ENCODE measurements around the gene SUGCT. TPM values are rescaled to one million over a fixed set of nuclear protein-coding genes. Genes with fewer than 3 reads are reported as not detected.

The SUGCT gene
- total RNA-seq, 1 experiment from 2014 or later: 5.4 TPM

DNA sequence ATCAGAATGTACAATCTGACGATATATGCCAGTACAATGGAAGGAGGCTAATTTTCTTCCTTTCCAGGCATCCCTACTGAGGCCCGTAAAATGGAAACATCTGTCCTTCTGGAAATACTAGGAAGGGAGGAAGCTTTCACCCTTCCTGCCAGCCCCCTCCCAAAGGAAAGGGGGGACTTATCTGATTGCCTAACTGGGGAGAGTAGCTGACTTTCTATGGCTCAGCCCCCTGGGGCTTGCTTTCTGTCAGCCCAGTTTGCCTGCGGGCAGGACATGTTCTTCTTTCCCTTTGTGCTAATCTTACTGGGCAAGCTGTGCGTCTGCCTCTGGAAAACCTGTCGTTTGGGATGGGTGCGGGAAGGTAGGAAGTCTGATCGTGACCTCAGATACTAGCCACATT, 508.9 kb downstream of the SUGCT start:
- TF ChIP-seq, protein P1, sequence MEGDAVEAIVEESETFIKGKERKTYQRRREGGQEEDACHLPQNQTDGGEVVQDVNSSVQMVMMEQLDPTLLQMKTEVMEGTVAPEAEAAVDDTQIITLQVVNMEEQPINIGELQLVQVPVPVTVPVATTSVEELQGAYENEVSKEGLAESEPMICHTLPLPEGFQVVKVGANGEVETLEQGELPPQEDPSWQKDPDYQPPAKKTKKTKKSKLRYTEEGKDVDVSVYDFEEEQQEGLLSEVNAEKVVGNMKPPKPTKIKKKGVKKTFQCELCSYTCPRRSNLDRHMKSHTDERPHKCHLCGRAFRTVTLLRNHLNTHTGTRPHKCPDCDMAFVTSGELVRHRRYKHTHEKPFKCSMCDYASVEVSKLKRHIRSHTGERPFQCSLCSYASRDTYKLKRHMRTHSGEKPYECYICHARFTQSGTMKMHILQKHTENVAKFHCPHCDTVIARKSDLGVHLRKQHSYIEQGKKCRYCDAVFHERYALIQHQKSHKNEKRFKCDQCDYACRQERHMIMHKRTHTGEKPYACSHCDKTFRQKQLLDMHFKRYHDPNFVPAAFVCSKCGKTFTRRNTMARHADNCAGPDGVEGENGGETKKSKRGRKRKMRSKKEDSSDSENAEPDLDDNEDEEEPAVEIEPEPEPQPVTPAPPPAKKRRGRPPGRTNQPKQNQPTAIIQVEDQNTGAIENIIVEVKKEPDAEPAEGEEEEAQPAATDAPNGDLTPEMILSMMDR (conservative IDR thresholded peaks at IDR 0.05): no peak
- H2AK5ac ChIP-seq (ENCODE audit: insufficient read length, low read length): no peak overlapping the region
- DNase-seq: no peak
- no peak overlapping the region for H3K14ac ChIP-seq (ENCODE audit: insufficient read depth, low read length)
- H3K79me2 ChIP-seq (ENCODE audit: insufficient read depth, low read length): no peaks in the 10 kb centered on the region
- H4K8ac ChIP-seq (replicated peaks; ENCODE audit: insufficient read length, low read depth, low read length): no peak overlapping the region
- no peak overlapping the region for H2BK12ac ChIP-seq (ENCODE audit: insufficient read length, low read depth, low read length)
- no peak overlapping the region for H2BK120ac ChIP-seq (ENCODE audit: low read depth, low read length, poor library complexity, severe bottlenecking)
- no peak overlapping the region; a peak in 1 of 7 replicates for H3K27ac Mint-ChIP-seq
- WGBS (ENCODE audit: extremely low coverage, insufficient read length, low lambda C conversion rate): no CpG with 5 or more reads among the region's 7 CpGs
- no peak overlapping the region for H3K4me3 Mint-ChIP-seq
- no peaks in the 10 kb centered on the region for H3K4me1 ChIP-seq (ENCODE audit: insufficient read depth, low read length)
- no peak overlapping the region for H3K9ac ChIP-seq (ENCODE audit: extremely low read depth, insufficient read length, low read length)
- H3K18ac ChIP-seq (ENCODE audit: insufficient read length, low read depth, low read length): no peak overlapping the region
- H3K4me2 ChIP-seq (ENCODE audit: insufficient read depth, insufficient read length, low read length): no peak overlapping the region
- H3K27ac ChIP-seq (ENCODE audit: insufficient read length, low read depth, low read length): no peak overlapping the region
- H4K91ac ChIP-seq (ENCODE audit: insufficient read length, low read depth, low read length): no peak overlapping the region
- H2BK5ac ChIP-seq (ENCODE audit: insufficient read length, low read length): no peak overlapping the region
- no peaks in the 10 kb centered on the region for H4K20me1 ChIP-seq (ENCODE audit: control insufficient read depth, insufficient read depth, insufficient read length)
- H3K9me3 ChIP-seq (ENCODE audit: control insufficient read depth, low read depth, low read length): no peaks in the 10 kb centered on the region
- H2BK15ac ChIP-seq (ENCODE audit: low read depth, low read length): no peak overlapping the region
- H3K56ac ChIP-seq (ENCODE audit: insufficient read length, low read depth, low read length): no peak overlapping the region
- no peak overlapping the region for H2BK20ac ChIP-seq (ENCODE audit: low read depth, low read length, poor library complexity, severe bottlenecking)
- H3T11ph ChIP-seq (ENCODE audit: low read length): no peak overlapping the region
- no peaks in the 10 kb centered on the region for H3K79me1 ChIP-seq (ENCODE audit: insufficient read depth, low read depth, low read length, poor library complexity, severe bottlenecking)
- no peaks in the 10 kb centered on the region for H3K27me3 ChIP-seq (ENCODE audit: insufficient read depth, low read length)
- H3K23ac ChIP-seq (ENCODE audit: insufficient read length, low read depth, low read length): no peak overlapping the region
- no peaks in the 10 kb centered on the region; a peak in 1 of 7 replicates for H3K36me3 Mint-ChIP-seq (ENCODE audit: insufficient read depth in 1 of 3, low read depth in 3 of 3)
- no peak overlapping the region for H3K4ac ChIP-seq (ENCODE audit: low read depth, low read length)
- no peak overlapping the region for H2AFZ ChIP-seq (ENCODE audit: low read length)
- no peak overlapping the region for H4K5ac ChIP-seq (ENCODE audit: insufficient read length, low read depth, low read length)
- no peaks in the 10 kb centered on the region; the same call in 1 of the 2 replicates for H3K27me3 Mint-ChIP-seq (ENCODE audit: low read depth)
- H3K9me3 Mint-ChIP-seq: no peaks in the 10 kb centered on the region
- peaks cover 13 to 16% of the 10 kb centered on the region in 2 experiments for H3K4me1 Mint-ChIP-seq
- H3K23me2 ChIP-seq (ENCODE audit: insufficient read length, low read depth, low read length, poor library complexity, severe bottlenecking): no peaks in the 10 kb centered on the region
